DOHH2 (cell line): ENCODE data around the gene TMTC1.

Experiments used
- H3F3A ChIP-seq: fragments of 200-600 bp; sonication (generic), shearing (Covaris generic); 2 replicates; pipeline ENCODE4 v1.6.0; 2016; ENCODE audit warnings: antibody characterized with exemption, mild to moderate bottlenecking; ENCODE audit not compliant: control insufficient read depth, insufficient read depth
- H3K27ac ChIP-seq: fragments of 200-600 bp; sonication (generic); 2 replicates; pipeline ENCODE4 v1.5.1; 2014; ENCODE audit warnings: low read depth, mild to moderate bottlenecking, low read length, moderate library complexity
- H3K27me3 ChIP-seq: fragments of 200-600 bp; sonication (generic); 2 replicates; pipeline ENCODE4 v1.6.1; 2014; ENCODE audit warnings: mild to moderate bottlenecking, low read length, mixed read lengths; ENCODE audit not compliant: control insufficient read depth
- H3K36me3 ChIP-seq: fragments of 200-600 bp; sonication (generic); 2 replicates; pipeline ENCODE4 v1.6.1; 2014; ENCODE audit warnings: mild to moderate bottlenecking, low read length, moderate library complexity, mixed read lengths; ENCODE audit not compliant: control insufficient read depth
- H3K4me1 ChIP-seq: fragments of 200-600 bp; sonication (generic); 2 replicates; pipeline ENCODE4 v1.6.1; 2014; ENCODE audit warnings: mild to moderate bottlenecking, low read length, mixed read lengths; ENCODE audit not compliant: control insufficient read depth
- H3K4me2 ChIP-seq: fragments of 200-600 bp; sonication (generic); 2 replicates; pipeline ENCODE4 v1.6.0; 2014; ENCODE audit warnings: mild to moderate bottlenecking, low read length, moderate library complexity
- H3K4me3 ChIP-seq: fragments of 200-600 bp; sonication (generic); 2 replicates; pipeline ENCODE4 v1.5.1; 2014; ENCODE audit warnings: mild to moderate bottlenecking, low read length, mixed read lengths
- H3K79me2 ChIP-seq: fragments of 200-600 bp; sonication (generic); 2 replicates; pipeline ENCODE4 v1.6.1; 2014; ENCODE audit warnings: mild to moderate bottlenecking, low read length, mixed read lengths; ENCODE audit not compliant: control insufficient read depth
- H3K9me2 ChIP-seq: fragments of 200-600 bp; sonication (generic); replicated peaks from 2 replicates; pipeline ENCODE4 v1.6.1; 2014; ENCODE audit warnings: mild to moderate bottlenecking, low read length, mixed read lengths; ENCODE audit not compliant: control insufficient read depth
- H3K9me3 ChIP-seq: fragments of 200-600 bp; sonication (generic); 2 replicates; pipeline ENCODE4 v1.6.1; 2014; ENCODE audit warnings: antibody characterized with exemption, low read length, mixed read lengths; ENCODE audit not compliant: control insufficient read depth, insufficient read depth
- H4K20me1 ChIP-seq: fragments of 200-600 bp; sonication (generic); 2 replicates; pipeline ENCODE4 v1.6.0; 2014; ENCODE audit warnings: low read depth, mild to moderate bottlenecking, antibody characterized with exemption, low read length, moderate library complexity; ENCODE audit not compliant: control insufficient read depth, insufficient read depth
- EZH2phosphoT487 ChIP-seq: fragments of 200-600 bp; sonication (generic); IDR thresholded peaks from 2 replicates; pipeline ENCODE4 v1.6.1; 2017; ENCODE audit warnings: borderline replicate concordance, mild to moderate bottlenecking, antibody characterized with exemption, low read length, moderate library complexity, mixed read lengths
- TF ChIP-seq, protein P1 (sequence below): fragments of 200-600 bp; sonication (generic); IDR thresholded peaks from one replicate; pipeline ENCODE4 v1.5.1; 2014; ENCODE audit warnings: antibody characterized with exemption, mild to moderate bottlenecking, low read depth, low read length; ENCODE audit not compliant: poor library complexity, severe bottlenecking

The TMTC1 gene

DNA sequence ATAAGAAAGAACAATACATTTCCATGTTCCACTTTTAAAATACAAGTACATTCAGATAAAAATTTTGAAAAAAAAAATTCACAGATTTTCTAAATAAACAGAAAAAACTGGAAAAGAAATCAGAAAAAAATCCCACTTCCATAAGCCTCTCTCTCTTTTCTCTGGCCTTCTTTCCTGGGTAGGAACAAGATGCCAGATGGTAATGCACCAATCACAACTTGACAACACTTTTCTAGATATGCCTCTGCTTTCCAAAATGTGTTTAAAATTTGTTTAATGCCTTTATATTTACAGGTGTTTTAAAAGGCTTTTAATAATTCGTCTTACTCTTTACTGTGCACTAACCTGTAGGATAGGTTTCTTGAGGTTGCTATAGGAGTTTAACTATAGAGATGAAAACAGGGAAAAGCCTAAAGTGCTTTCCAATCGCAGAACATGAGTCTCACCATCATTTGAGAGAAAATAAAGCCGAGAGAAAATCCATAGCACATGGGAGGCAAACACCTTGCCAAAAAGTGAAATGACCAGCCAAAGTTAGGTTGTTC is 74.2 kb downstream of the TMTC1 start:
- Histone ChIP-seq H3K36me3 (no peaks in the 10 kb centered on the region), H3K4me2 (no peak overlapping the region), H3K9me3 (no peaks in the 10 kb centered on the region), H3F3A (no peaks in the 10 kb centered on the region), H3K27me3 (no peaks in the 10 kb centered on the region), H3K9me2 (no peaks in the 10 kb centered on the region), H3K27ac (no peak overlapping the region), H3K4me3 (no peak overlapping the region), H3K4me1 (no peaks in the 10 kb centered on the region), H4K20me1 (no peaks in the 10 kb centered on the region), H3K79me2 (no peaks in the 10 kb centered on the region)
- TF ChIP-seq, protein P1, sequence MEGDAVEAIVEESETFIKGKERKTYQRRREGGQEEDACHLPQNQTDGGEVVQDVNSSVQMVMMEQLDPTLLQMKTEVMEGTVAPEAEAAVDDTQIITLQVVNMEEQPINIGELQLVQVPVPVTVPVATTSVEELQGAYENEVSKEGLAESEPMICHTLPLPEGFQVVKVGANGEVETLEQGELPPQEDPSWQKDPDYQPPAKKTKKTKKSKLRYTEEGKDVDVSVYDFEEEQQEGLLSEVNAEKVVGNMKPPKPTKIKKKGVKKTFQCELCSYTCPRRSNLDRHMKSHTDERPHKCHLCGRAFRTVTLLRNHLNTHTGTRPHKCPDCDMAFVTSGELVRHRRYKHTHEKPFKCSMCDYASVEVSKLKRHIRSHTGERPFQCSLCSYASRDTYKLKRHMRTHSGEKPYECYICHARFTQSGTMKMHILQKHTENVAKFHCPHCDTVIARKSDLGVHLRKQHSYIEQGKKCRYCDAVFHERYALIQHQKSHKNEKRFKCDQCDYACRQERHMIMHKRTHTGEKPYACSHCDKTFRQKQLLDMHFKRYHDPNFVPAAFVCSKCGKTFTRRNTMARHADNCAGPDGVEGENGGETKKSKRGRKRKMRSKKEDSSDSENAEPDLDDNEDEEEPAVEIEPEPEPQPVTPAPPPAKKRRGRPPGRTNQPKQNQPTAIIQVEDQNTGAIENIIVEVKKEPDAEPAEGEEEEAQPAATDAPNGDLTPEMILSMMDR = no peak
- TF ChIP-seq EZH2phosphoT487 = no peak

DNA sequence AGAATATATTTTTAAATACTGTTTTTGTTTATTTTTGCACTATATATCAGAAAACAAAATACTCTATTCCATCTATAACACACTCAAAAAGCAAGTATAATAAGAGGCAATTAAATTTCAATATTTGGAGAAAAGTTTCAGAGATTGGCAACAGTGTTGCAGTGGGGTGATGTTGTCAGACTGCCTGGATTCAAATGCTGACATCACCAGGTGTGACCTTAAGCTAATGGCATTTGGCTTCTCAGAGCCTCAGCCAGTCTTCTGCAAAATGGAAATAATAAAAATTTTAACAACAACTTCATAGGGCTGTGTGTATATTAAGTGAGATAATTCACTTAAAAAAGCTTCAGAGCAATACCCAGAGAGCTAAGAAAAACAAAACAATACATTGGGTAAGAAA is 74.7 kb downstream of the TMTC1 start:
- TF ChIP-seq, protein P1 = no peak
- TF ChIP-seq EZH2phosphoT487 = no peak
- H3K4me3 ChIP-seq = no peak overlapping the region
- H3K4me2 ChIP-seq = no peak overlapping the region
- H3K9me3 ChIP-seq = no peaks in the 10 kb centered on the region
- no peak overlapping the region for H3K27ac ChIP-seq
- H3K36me3 ChIP-seq = no peaks in the 10 kb centered on the region
- H3K27me3 ChIP-seq = no peaks in the 10 kb centered on the region
- H3K79me2 ChIP-seq = no peaks in the 10 kb centered on the region
- H3K9me2 ChIP-seq = no peaks in the 10 kb centered on the region
- no peaks in the 10 kb centered on the region for H3K4me1 ChIP-seq
- H4K20me1 ChIP-seq = no peaks in the 10 kb centered on the region
- no peaks in the 10 kb centered on the region for H3F3A ChIP-seq

- no peak for TF ChIP-seq EZH2phosphoT487
- TF ChIP-seq, protein P1 = no peak
- Histone ChIP-seq H3K36me3 (no peaks in the 10 kb centered on the region), H3K4me3 (no peak overlapping the region), H3K9me3 (no peaks in the 10 kb centered on the region), H3K4me1 (no peaks in the 10 kb centered on the region), H3K79me2 (no peaks in the 10 kb centered on the region), H3K9me2 (no peaks in the 10 kb centered on the region), H3K27ac (no peak overlapping the region), H3K27me3 (no peaks in the 10 kb centered on the region), H3F3A (no peaks in the 10 kb centered on the region), H3K4me2 (no peak overlapping the region), H4K20me1 (no peaks in the 10 kb centered on the region)
Observed at GRCh38 chr12:29707846-29708245, 75.9 kb downstream of the TMTC1 start.

GRCh38 chr12:29706311-29706710 is 77.4 kb downstream of the TMTC1 start:
- TF ChIP-seq EZH2phosphoT487 = no peak
- TF ChIP-seq, protein P1 = no peak
- no peaks in the 10 kb centered on the region for H3K79me2 ChIP-seq
- H3K27ac ChIP-seq = no peak overlapping the region
- H3K27me3 ChIP-seq = no peaks in the 10 kb centered on the region
- H3K4me2 ChIP-seq = no peak overlapping the region
- no peaks in the 10 kb centered on the region for H3K9me2 ChIP-seq
- H3K36me3 ChIP-seq = no peaks in the 10 kb centered on the region
- no peaks in the 10 kb centered on the region for H3K4me1 ChIP-seq
- H3K4me3 ChIP-seq = no peak overlapping the region
- no peaks in the 10 kb centered on the region for H4K20me1 ChIP-seq
- no peaks in the 10 kb centered on the region for H3F3A ChIP-seq
- H3K9me3 ChIP-seq = no peaks in the 10 kb centered on the region
